Pancreas (tissue), 10 donors: ENCODE results near the gene DHDDS. TPM values are rescaled to one million over a fixed set of nuclear protein-coding genes. Genes with fewer than 3 reads are reported as not detected.
A peak's percentile ranks its signal among the peaks of the same experiment; 100 is the strongest.

Source experiments
- ATAC-seq, 4 donors: fragments of 200-7000 bp; cut with Tn5 transposase; one replicate each; pipeline versions ENCODE4 v1.8.0 to v1.9.1; 2020; ENCODE audit warnings: mild to moderate bottlenecking in 4 of 4, moderate library complexity in 4 of 4
- DNase-seq, 6 donors: peaks; one replicate each; pipeline ENCODE4 v3.0.0-alpha.2; 2020
- FAIRE-seq: peaks from 2 replicates; lab custom pipeline; 2012; peaks lifted over from hg19 to GRCh38; lab: Jason Lieb, UNC
- H3K27ac ChIP-seq, 4 donors: fragments of 200-600 bp; sonication (generic); 1 replicate in 3 of 4; 2 replicates in 1 of 4; pipeline versions ENCODE4 v1.5.0 to v1.8.0; 2020
- H3K27me3 ChIP-seq, 4 donors: fragments of 200-600 bp; one replicate each; pipeline ENCODE4 v1.8.0; 2021
- H3K36me3 ChIP-seq, 3 donors: fragments of 200-600 bp; sonication (generic) in 1 of 3; one replicate each; pipeline versions ENCODE4 v1.5.0 to v1.8.0; 2020 to 2021
- H3K4me1 ChIP-seq, 3 donors: fragments of 200-600 bp; one replicate each; pipeline ENCODE4 v1.8.0; 2021
- H3K4me3 ChIP-seq, 4 donors: fragments of 200-600 bp; sonication (generic) in 2 of 4; one replicate each; pipeline versions ENCODE4 v1.5.0 to v1.8.0; 2020 to 2021
- H3K9me3 ChIP-seq, 4 donors: fragments of 200-600 bp; one replicate each; pipeline ENCODE4 v1.8.0; 2021
- CTCF ChIP-seq, 4 donors: fragments of 200-600 bp; sonication (generic) in 3 of 4; IDR thresholded peaks; one replicate each; pipeline versions ENCODE4 v1.5.0 to v1.8.0; 2021; ENCODE audit warnings: antibody characterized with exemption in 4 of 4
- WGBS, 2 donors: extraction: QIAGEN DNeasy Blood & Tissue Kit; methylation state at CpG; one replicate each; pipeline ENCODE4 v1.1.7; 2013; 5-methylcytosine and 5-hydroxymethylcytosine counted together
- intact Hi-C, 3 donors: fragments of 100-400 bp; cut with DNase I; formaldehyde crosslinking; loops; one replicate each; pipeline versions ENCODE4 v1.11.1 to v1.14.2; 2022
- polyA plus RNA-seq, 2 donors: library from polyadenylated mRNA; stranded (reverse); fragments of 200-250 nt; gene quantifications; one replicate each; pipeline ENCODE4 v1.2.3, GENCODE V29; 2013
- total RNA-seq, 6 donors: library from RNA; stranded (reverse); fragmentation: NEBNext Ultra II Directional in 4 of 6; extraction: Animal tissue kit (Norgen Biotek cat#: 25700) in 4 of 6; gene quantifications; one replicate each; pipeline versions ENCODE4 v1.2.1 to v1.2.4, GENCODE V29; 2021 to 2023
- donor health status: healthy with polysubstance abuse.
- donor health status: DM: no; HTN: no; CAD: no; lungs with moderate emphysema.
- donor health status: DM: no; HTN: no; CAD: no.
- donor health status: control.
- donor health status: control.
- donor health status: Bipolar disorder and iron deficiency.
- donor health status: DM: yes; HTN: yes; CAD: no.
- donor health status: DM: no; HTN: no; CAD: no.
- donor health status: DM: no; HTN: no; CAD: no.
- donor health status: DM: yes; HTN: yes; CAD: no.

DHDDS gene
- total and polyA plus RNA-seq, 8 donors = 15.0 to 24.5 (median 19.8) TPM

GRCh38 chr1:26452459-26453183, 20.5 kb downstream of the DHDDS start:
- Histone ChIP-seq H3K4me1 (no peaks in the 10 kb centered on the region), H3K4me3 (no peak overlapping the region), H3K27ac (no peak overlapping the region), H3K27me3 (no peaks in the 10 kb centered on the region), H3K36me3 (peaks cover 0 to 11% (median 0%) of the 10 kb centered on the region in 3 donors), H3K9me3 (no peaks in the 10 kb centered on the region)
- ATAC-seq (no peak), DNase-seq (no peak), FAIRE-seq (no peak)
- intact Hi-C loops = no loop called here
- WGBS, 2 donors = 95% methylated on average over 5 of the region's 5 CpGs
- TF ChIP-seq CTCF (IDR thresholded peaks at IDR 0.05) = no peak

GRCh38 chr1:26459148-26459547, 27.0 kb downstream of the DHDDS start:
- WGBS, 2 donors = 98 to 100% methylated on average over 1 of the region's 1 CpG
- no peak for TF ChIP-seq CTCF (IDR thresholded peaks at IDR 0.05)
- H3K27ac ChIP-seq = no peak overlapping the region
- peaks cover 0 to 11% (median 0%) of the 10 kb centered on the region in 3 donors for H3K36me3 ChIP-seq
- no peaks in the 10 kb centered on the region for H3K27me3 ChIP-seq
- DNase-seq (no peak), ATAC-seq (no peak), FAIRE-seq (no peak)
- H3K4me3 ChIP-seq = no peak overlapping the region
- H3K4me1 ChIP-seq = no peaks in the 10 kb centered on the region
- H3K9me3 ChIP-seq = no peaks in the 10 kb centered on the region
- intact Hi-C loops = no loop called here

- TF ChIP-seq CTCF (IDR thresholded peaks at IDR 0.05) = no peak
- Histone ChIP-seq H3K36me3 (peaks cover 0 to 7% (median 0%) of the 10 kb centered on the region in 3 donors), H3K4me1 (no peaks in the 10 kb centered on the region), H3K4me3 (no peak overlapping the region), H3K27ac (no peak overlapping the region), H3K9me3 (no peaks in the 10 kb centered on the region), H3K27me3 (no peaks in the 10 kb centered on the region)
- ATAC-seq = no peak
- intact Hi-C loops = no loop called here
- FAIRE-seq = no peak
- DNase-seq = no peak
- 80 to 88% methylated on average over 3 of the region's 3 CpGs for WGBS, 2 donors
These were observed 27.5 kb downstream of the DHDDS start for GRCh38 chr1:26459573-26460031.

GRCh38 chr1:26468911-26469310, 36.8 kb downstream of the DHDDS start:
- Histone ChIP-seq H3K4me1 (peaks cover 4 to 14% (median 6%) of the 10 kb centered on the region in 3 donors), H3K4me3 (no peak overlapping the region), H3K9me3 (no peaks in the 10 kb centered on the region), H3K27me3 (no peaks in the 10 kb centered on the region), H3K27ac (no peak overlapping the region), H3K36me3 (peaks cover 0 to 16% (median 2%) of the 10 kb centered on the region in 3 donors)
- ATAC-seq (no peak), FAIRE-seq (no peak), DNase-seq (peak; percentile 11 to 70 (median 43))
- no peak for TF ChIP-seq CTCF (IDR thresholded peaks at IDR 0.05)
- 48 to 78% methylated on average over 10 of the region's 10 CpGs for WGBS, 2 donors
- intact Hi-C loops = no loop called here

GRCh38 chr1:26469558-26469957, 37.4 kb downstream of the DHDDS start:
- ATAC-seq (no peak), FAIRE-seq (no peak), DNase-seq (peak in 2 of 6 donors; percentile 17 to 43)
- Histone ChIP-seq H3K27ac (no peak overlapping the region), H3K4me1 (peaks cover 7 to 20% (median 10%) of the 10 kb centered on the region in 3 donors), H3K27me3 (no peaks in the 10 kb centered on the region), H3K4me3 (no peak overlapping the region), H3K36me3 (peaks cover 0 to 20% (median 8%) of the 10 kb centered on the region in 3 donors), H3K9me3 (no peaks in the 10 kb centered on the region)
- 77 to 87% methylated on average over 5 of the region's 5 CpGs for WGBS, 2 donors
- intact Hi-C loops = no loop called here
- TF ChIP-seq CTCF (IDR thresholded peaks at IDR 0.05) = no peak
